ENCODE results near the gene NUDT5. TPM values are rescaled to one million over a fixed set of nuclear protein-coding genes. Genes with fewer than 3 reads are reported as not detected.

NUDT5 gene
- total RNA-seq, 2 experiments from 2014 or later = 71.4 to 74.8 TPM

DNA sequence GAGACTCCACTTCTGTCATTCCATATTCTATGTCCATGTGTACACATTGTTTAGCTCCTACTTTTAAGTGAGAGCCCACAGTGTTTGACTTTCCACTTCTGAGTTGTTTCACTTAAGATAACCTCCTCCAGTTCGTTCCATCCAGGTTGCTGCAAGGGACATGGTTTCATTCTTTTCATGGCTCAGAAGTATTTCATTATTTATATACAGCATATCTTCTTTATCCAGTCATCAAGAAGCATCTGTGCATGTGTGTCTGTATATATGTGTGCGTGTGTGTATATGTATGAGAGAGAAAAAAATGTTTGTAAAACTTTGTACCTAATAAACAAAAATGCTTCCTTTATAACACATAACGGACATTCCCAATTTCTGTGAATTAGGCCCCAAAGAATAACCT, 60.1 kb downstream of the NUDT5 start:
- H3K4me3 Mint-ChIP-seq = no peak overlapping the region
- H3K27ac Mint-ChIP-seq = no peak overlapping the region
- ATAC-seq (ENCODE audit: low read depth) = no peak
- DNase-seq = no peak
- no peaks in the 10 kb centered on the region for H3K9me3 Mint-ChIP-seq
- peaks cover 7% of the 10 kb centered on the region for H3K4me1 Mint-ChIP-seq
- H3K36me3 Mint-ChIP-seq = peaks cover 6% of the 10 kb centered on the region
- no peaks in the 10 kb centered on the region for H3K27me3 Mint-ChIP-seq
- POLR2A ChIA-PET = interaction anchor here (1.0 kb wide), 1 partner anchor 60 kb away, joined by 3 read pairs; the partner anchor contains the start of genes CDC123 and NUDT5

DNA sequence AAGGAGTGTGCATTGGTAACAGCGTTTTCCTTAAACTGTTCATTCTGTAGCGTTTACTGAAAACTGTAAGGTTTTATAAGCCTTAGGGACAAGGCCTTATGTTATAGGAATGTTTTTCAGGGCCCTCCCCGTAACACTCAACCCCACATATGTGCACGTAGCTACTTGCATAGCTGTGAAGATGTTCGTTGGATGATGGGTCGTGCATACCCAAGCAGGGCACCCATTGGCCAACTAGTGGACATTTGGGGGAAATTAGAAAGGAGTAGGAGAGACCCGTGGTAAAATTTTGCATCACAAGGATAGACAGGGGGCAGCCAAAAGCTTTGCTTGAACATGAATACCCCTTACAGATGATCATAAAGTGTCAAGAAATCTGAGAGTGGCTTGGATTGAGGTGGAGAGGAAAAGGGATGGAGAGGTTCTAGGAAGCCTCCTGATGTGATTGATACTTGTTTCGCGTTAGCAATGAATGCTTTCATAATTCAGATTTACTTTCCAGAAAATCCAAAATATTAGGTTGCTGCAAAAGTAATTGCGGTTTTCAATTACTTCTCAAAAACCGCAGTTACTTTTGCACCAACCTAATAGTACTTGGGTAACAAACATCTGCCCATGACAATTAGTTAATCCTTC, 65.3 kb downstream of the NUDT5 start:
- Mint-ChIP-seq H3K4me3 (peak overlapping the region; percentile 93), H3K36me3 (peaks cover 14% of the 10 kb centered on the region), H3K4me1 (peaks cover 18% of the 10 kb centered on the region), H3K9me3 (no peaks in the 10 kb centered on the region), H3K27ac (peak overlapping the region; percentile 77), H3K27me3 (no peaks in the 10 kb centered on the region)
- POLR2A ChIA-PET = interaction anchor here (1.0 to 1.7 kb wide), 2 partner anchors 65 to 88 kb away, joined by 6 to 9 read pairs; partner anchors contain the start of genes CDC123, NUDT5 and UPF2
- DNase-seq (peak; percentile 36), ATAC-seq (ENCODE audit: low read depth) (peak; percentile 32)

DNA sequence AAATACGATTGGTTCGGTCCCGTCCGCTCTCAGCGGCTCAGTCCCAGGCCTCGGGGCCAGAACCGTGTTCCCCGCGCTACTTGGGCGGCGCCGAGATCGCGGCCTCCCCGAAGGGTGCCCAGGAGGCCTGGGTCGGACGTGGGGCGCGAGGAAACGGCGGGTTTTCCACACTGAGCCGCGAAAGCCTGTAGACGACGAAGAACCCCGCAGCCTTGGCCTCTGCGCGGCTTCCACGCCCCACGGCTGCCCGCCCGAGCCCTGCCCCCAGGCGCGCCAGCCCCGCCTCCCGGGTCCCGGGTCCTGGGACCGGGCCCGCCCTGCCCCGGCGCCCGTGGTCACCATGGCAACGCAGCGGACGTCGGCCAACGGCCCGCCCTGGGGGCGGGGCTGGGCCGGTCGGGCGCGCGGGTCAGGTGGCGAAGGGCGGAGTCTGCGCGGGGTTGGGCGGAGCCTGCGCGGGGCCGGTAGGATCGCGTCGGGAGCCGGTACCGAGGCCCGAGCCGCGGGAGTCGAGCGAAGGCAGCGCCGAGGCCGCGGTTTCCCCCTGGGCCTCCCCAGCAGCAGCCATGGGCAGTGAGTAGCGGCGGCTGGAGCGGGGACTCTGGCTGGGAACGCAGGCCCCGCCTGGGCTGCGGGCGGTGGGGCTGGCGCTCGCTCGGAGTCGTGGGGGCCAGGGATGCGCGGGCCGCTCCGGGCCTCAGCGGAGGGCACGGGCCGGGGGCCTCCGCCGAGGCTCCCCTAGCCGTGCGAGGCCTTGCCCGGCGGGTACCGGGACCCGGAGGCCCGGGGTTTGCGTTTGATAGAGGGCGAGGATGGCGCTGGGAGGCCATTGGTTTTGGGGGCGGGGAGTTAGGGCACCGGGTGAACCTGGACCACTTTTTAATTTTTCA, 66.2 kb downstream of the NUDT5 start, which contains the start of gene SEC61A2:
Gene SEC61A2, plus strand, starts transcription at position 456 of the 890 bp plus-strand sequence. Its CDS starts 111 bp downstream, at position 567.
- Mint-ChIP-seq H3K27me3 (no peaks in the 10 kb centered on the region), H3K27ac (peak within 1 kb of the TSS; percentile 80), H3K4me3 (peak within 1 kb of the TSS; percentile 93), H3K4me1 (peaks cover 18% of the 10 kb centered on the region), H3K36me3 (peaks cover 14% of the 10 kb centered on the region), H3K9me3 (no peaks in the 10 kb centered on the region)
- POLR2A ChIA-PET = interaction anchor here (0.7 to 1.7 kb wide), 4 partner anchors 66 to 525 kb away, joined by 3 to 9 read pairs (median 4); partner anchors contain the start of genes CDC123, NUDT5 and UPF2
- DNase-seq = peak; percentile 100
- peak; percentile 94 for ATAC-seq (ENCODE audit: low read depth)

DNA sequence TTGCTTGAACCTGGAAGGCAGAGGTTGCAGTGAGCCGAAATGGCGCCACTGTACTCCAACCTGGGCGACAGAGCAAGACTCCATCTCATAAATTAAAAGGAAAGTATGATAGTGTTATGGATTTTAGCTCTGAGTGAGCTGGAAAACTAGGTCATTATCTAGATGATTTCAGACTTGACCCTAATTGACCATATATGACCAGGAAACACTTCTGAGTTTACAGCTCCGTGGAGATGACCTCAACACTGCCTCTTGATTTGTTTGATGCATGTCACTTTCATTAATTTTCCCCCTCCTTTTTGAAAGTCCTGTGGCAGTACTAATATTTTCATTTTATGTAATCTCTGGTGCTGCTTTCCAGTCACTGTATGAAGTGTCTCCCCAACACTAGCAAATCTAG, 74.0 kb downstream of the NUDT5 start:
- H3K4me1 Mint-ChIP-seq = peaks cover 16% of the 10 kb centered on the region
- H3K9me3 Mint-ChIP-seq = no peaks in the 10 kb centered on the region
- no peak overlapping the region for H3K27ac Mint-ChIP-seq
- DNase-seq (no peak), ATAC-seq (ENCODE audit: low read depth) (no peak)
- no peak overlapping the region for H3K4me3 Mint-ChIP-seq
- peaks cover 43% of the 10 kb centered on the region for H3K36me3 Mint-ChIP-seq
- no peaks in the 10 kb centered on the region for H3K27me3 Mint-ChIP-seq
- POLR2A ChIA-PET = no interaction called here

Small RNAs within 50 kb of the gene (microRNA-seq; reads per million reads assigned to microRNA genes)
- not detected for gene MIR548AK

Other genes with a start within 250 kb of the NUDT5 start
- gene UPF2, start 153.1 kb downstream of the NUDT5 start, total RNA-seq = 10 to 100 TPM; 30.4 to 31.0 TPM
- gene DHTKD1, start 126.9 kb downstream of the NUDT5 start, total RNA-seq = 10 to 100 TPM; 18.3 to 19.2 TPM
- 10 to 100 TPM; 13.2 to 14.5 TPM for gene SEC61A2, start 66.2 kb downstream of the NUDT5 start, total RNA-seq
- gene CDC123, start 297 bp upstream of the NUDT5 start, total RNA-seq = 10 to 100 TPM; 56.7 to 69.2 TPM
- 1 to 10 TPM; 7.5 to 9.0 TPM for gene CAMK1D, start 153.7 kb upstream of the NUDT5 start, total RNA-seq